ENCODE results near the gene ZNF565. TPM values are rescaled to one million over a fixed set of nuclear protein-coding genes. Genes with fewer than 3 reads are reported as not detected.
A peak's percentile ranks its signal among the peaks of the same experiment; 100 is the strongest.
"Not testable (repeated sequence)": the region's sequence is repeated elsewhere in the genome, so short reads cannot be mapped to it uniquely, and the experiment has no call there.

ZNF565 gene
- total RNA-seq, 1 experiment from 2014 or later = 3.5 TPM

GRCh38 chr19:36152352-36153091 lies 61.9 kb downstream of the ZNF565 start, which contains the start of gene COX7A1:
Gene COX7A1, minus strand, starts transcription at chr19:36152447. Its CDS starts 40 bp downstream, at chr19:36152407.
- in situ Hi-C loops (cut with HindIII; ENCODE audit: low sequenced_read_pairs) = no loop called here
- peak; percentile 70 for DNase-seq (ENCODE audit: low spot score)

- DNase-seq (ENCODE audit: low spot score) = peak; percentile 18
- in situ Hi-C loops (cut with HindIII; ENCODE audit: low sequenced_read_pairs) = no loop called here
Measured at GRCh38 chr19:36152019-36152351, 62.5 kb downstream of the ZNF565 start.

GRCh38 chr19:36151144-36152018 lies 63.1 kb downstream of the ZNF565 start:
- peak; percentile 34 for DNase-seq (ENCODE audit: low spot score)
- in situ Hi-C loops (cut with HindIII; ENCODE audit: low sequenced_read_pairs) = no loop called here

GRCh38 chr19:36150586-36150985 lies 63.9 kb downstream of the ZNF565 start:
- in situ Hi-C loops (cut with HindIII; ENCODE audit: low sequenced_read_pairs) = no loop called here
- no peak for DNase-seq (ENCODE audit: low spot score)

GRCh38 chr19:36149673-36150406 lies 64.6 kb downstream of the ZNF565 start:
- no peak for DNase-seq (ENCODE audit: low spot score)
- in situ Hi-C loops (cut with HindIII; ENCODE audit: low sequenced_read_pairs) = no loop called here

- in situ Hi-C loops (cut with HindIII; ENCODE audit: low sequenced_read_pairs) = no loop called here
- no peak for DNase-seq (ENCODE audit: low spot score)
Measured at GRCh38 chr19:36144624-36145023, 69.8 kb downstream of the ZNF565 start.

GRCh38 chr19:36142496-36142895 lies 72.0 kb downstream of the ZNF565 start:
- no peak for DNase-seq (ENCODE audit: low spot score)
- in situ Hi-C loops (cut with HindIII; ENCODE audit: low sequenced_read_pairs) = no loop called here

- DNase-seq (ENCODE audit: low spot score) = no peak
- in situ Hi-C loops (cut with HindIII; ENCODE audit: low sequenced_read_pairs) = no loop called here
Measured at GRCh38 chr19:36142046-36142445, 72.4 kb downstream of the ZNF565 start.

GRCh38 chr19:36141039-36141927 lies 73.2 kb downstream of the ZNF565 start:
- in situ Hi-C loops (cut with HindIII; ENCODE audit: low sequenced_read_pairs) = no loop called here

GRCh38 chr19:36140304-36141038 lies 74.0 kb downstream of the ZNF565 start:
- in situ Hi-C loops (cut with HindIII; ENCODE audit: low sequenced_read_pairs) = no loop called here
- DNase-seq (ENCODE audit: low spot score) = peak; percentile 44

More at GRCh38 chr19:36141039-36141927, 73.2 kb downstream of the ZNF565 start:
- DNase-seq (ENCODE audit: low spot score) = peak; percentile 91

GRCh38 chr19:36139473-36140303 lies 74.8 kb downstream of the ZNF565 start, which contains the start of gene CAPNS1:
Gene CAPNS1, plus strand, starts transcription at chr19:36140066. Its CDS starts 946 bp downstream, at chr19:36141012.
- DNase-seq (ENCODE audit: low spot score) = peak; percentile 97
- in situ Hi-C loops (cut with HindIII; ENCODE audit: low sequenced_read_pairs) = no loop called here

GRCh38 chr19:36139120-36139472 lies 75.4 kb downstream of the ZNF565 start:
- DNase-seq (ENCODE audit: low spot score) = no peak
- in situ Hi-C loops (cut with HindIII; ENCODE audit: low sequenced_read_pairs) = no loop called here

GRCh38 chr19:36136964-36137686 lies 77.3 kb downstream of the ZNF565 start:
- in situ Hi-C loops (cut with HindIII; ENCODE audit: low sequenced_read_pairs) = no loop called here
- DNase-seq (ENCODE audit: low spot score) = peak; percentile 82

GRCh38 chr19:36134867-36135266 lies 79.6 kb downstream of the ZNF565 start:
- DNase-seq (ENCODE audit: low spot score); in situ Hi-C loops (cut with HindIII; ENCODE audit: low sequenced_read_pairs): not testable (repeated sequence)

Measured in G401 (cell line).